ENCODE data around the gene CD274. TPM values are rescaled to one million over a fixed set of nuclear protein-coding genes. Genes with fewer than 3 reads are reported as not detected.

The CD274 gene
- total RNA-seq, 1 experiment from 2014 or later, result not detected

GRCh38 chr9:5436441-5436840, 13.9 kb upstream of the CD274 start:
- no peaks in the 10 kb centered on the region for H3K79me2 ChIP-seq (ENCODE audit: insufficient read depth, low read length)
- no peaks in the 10 kb centered on the region for H3K4me1 ChIP-seq (ENCODE audit: insufficient read depth, low read length)
- H2BK12ac ChIP-seq (ENCODE audit: insufficient read length, low read depth, low read length), result no peak overlapping the region
- H2BK15ac ChIP-seq (ENCODE audit: low read depth, low read length), result no peak overlapping the region
- H3K14ac ChIP-seq (ENCODE audit: insufficient read depth, low read length), result no peak overlapping the region
- no peak overlapping the region for H3T11ph ChIP-seq (ENCODE audit: low read length)
- Mint-ChIP-seq H3K4me1 (peaks cover 19 to 23% of the 10 kb centered on the region in 2 experiments), H3K9me3 (peaks cover 24 to 30% of the 10 kb centered on the region in 2 experiments), H3K27ac (no peak overlapping the region), H3K27me3 (ENCODE audit: low read depth) (no peaks in the 10 kb centered on the region), H3K36me3 (ENCODE audit: insufficient read depth in 1 of 3, low read depth in 3 of 3) (peaks cover 40 to 47% (median 44%) of the 10 kb centered on the region in 3 experiments), H3K4me3 (peak overlapping the region; percentile 92 to 96)
- no peak overlapping the region for H4K91ac ChIP-seq (ENCODE audit: insufficient read length, low read depth, low read length)
- H3K79me1 ChIP-seq (ENCODE audit: insufficient read depth, low read depth, low read length, poor library complexity, severe bottlenecking), result no peaks in the 10 kb centered on the region
- H3K4ac ChIP-seq (ENCODE audit: low read depth, low read length), result no peak overlapping the region
- no peak overlapping the region for H4K8ac ChIP-seq (replicated peaks; ENCODE audit: insufficient read length, low read depth, low read length)
- H2BK20ac ChIP-seq (ENCODE audit: low read depth, low read length, poor library complexity, severe bottlenecking), result no peak overlapping the region
- no peak overlapping the region for H3K27ac ChIP-seq (ENCODE audit: insufficient read length, low read depth, low read length)
- H3K18ac ChIP-seq (ENCODE audit: insufficient read length, low read depth, low read length), result no peak overlapping the region
- no peak overlapping the region for H2AK5ac ChIP-seq (ENCODE audit: insufficient read length, low read length)
- H3K9me3 ChIP-seq (ENCODE audit: control insufficient read depth, low read depth, low read length), result no peaks in the 10 kb centered on the region
- H4K20me1 ChIP-seq (ENCODE audit: control insufficient read depth, insufficient read depth, insufficient read length), result no peaks in the 10 kb centered on the region
- no peak for TF ChIP-seq CTCF (conservative IDR thresholded peaks at IDR 0.05)
- H3K56ac ChIP-seq (ENCODE audit: insufficient read length, low read depth, low read length), result no peak overlapping the region
- no peak for DNase-seq
- H3K27me3 ChIP-seq (ENCODE audit: insufficient read depth, low read length), result no peaks in the 10 kb centered on the region
- no peak overlapping the region for H2AFZ ChIP-seq (ENCODE audit: low read length)
- no peak overlapping the region for H3K9ac ChIP-seq (ENCODE audit: extremely low read depth, insufficient read length, low read length)
- H2BK5ac ChIP-seq (ENCODE audit: insufficient read length, low read length), result no peak overlapping the region
- H2BK120ac ChIP-seq (ENCODE audit: low read depth, low read length, poor library complexity, severe bottlenecking), result no peak overlapping the region
- peaks cover 12% of the 10 kb centered on the region for H3K23me2 ChIP-seq (ENCODE audit: insufficient read length, low read depth, low read length, poor library complexity, severe bottlenecking)
- no CpG with 5 or more reads among the region's 2 CpGs for WGBS (ENCODE audit: extremely low coverage, insufficient read length, low lambda C conversion rate)
- H3K4me2 ChIP-seq (ENCODE audit: insufficient read depth, insufficient read length, low read length), result no peak overlapping the region
- H3K23ac ChIP-seq (ENCODE audit: insufficient read length, low read depth, low read length), result no peak overlapping the region
- H4K5ac ChIP-seq (ENCODE audit: insufficient read length, low read depth, low read length), result no peak overlapping the region

Measured in H9 (cell line).